RWPE1 (cell line): Measurements from ENCODE around the gene ACTN1.

Source experiments
- CTCF ChIA-PET: fragments of 350-600 bp; sonication (Branson Sonifier 250); formaldehyde crosslinking; extraction: SDS; loops from one replicate; lab custom pipeline; 2021; lab: Yijun Ruan, JAX
- POLR2A ChIA-PET: fragments of 400-600 bp; formaldehyde crosslinking; extraction: SDS; loops from one replicate; lab custom pipeline; 2020; ENCODE audit warnings: antibody characterized with exemption; ENCODE audit not compliant: low non-redundant PET; lab: Yijun Ruan, JAX
- DNase-seq: peaks from one replicate; pipeline ENCODE4 v3.0.0; 2012; ENCODE audit warnings: low spot score
- H3K27ac ChIP-seq: fragments of 450-650 bp; 2 replicates; pipeline ENCODE4 v1.5.1; 2017
- CTCF ChIP-seq: fragments of 450-650 bp; conservative IDR thresholded peaks from 2 replicates; pipeline ENCODE4 v1.5.1; 2017; ENCODE audit warnings: low read depth, mild to moderate bottlenecking

Gene ACTN1

GRCh38 chr14:68877993-68878575 is 101.0 kb downstream of the ACTN1 start:
- H3K27ac ChIP-seq: peak overlapping the region; percentile 26
- ChIA-PET POLR2A (no interaction called here), CTCF (no interaction called here)
- DNase-seq: no peak
- no peak for TF ChIP-seq CTCF

GRCh38 chr14:68876976-68877375 is 102.1 kb downstream of the ACTN1 start:
- POLR2A ChIA-PET: no interaction called here
- TF ChIP-seq CTCF: no peak
- peak overlapping the region; percentile 27 for H3K27ac ChIP-seq
- no peak for DNase-seq
- CTCF ChIA-PET: no interaction called here

- CTCF ChIA-PET: interaction anchor here (1.2 kb wide), 1 partner anchor 12 kb away, joined by 5 read pairs; no protein-coding TSS in a partner anchor
- TF ChIP-seq CTCF: no peak
- H3K27ac ChIP-seq: peak overlapping the region; percentile 13; the same call in 1 of the 2 replicates
- POLR2A ChIA-PET: no interaction called here
- no peak for DNase-seq
These were observed 104.4 kb downstream of the ACTN1 start for GRCh38 chr14:68874746-68875155.

- TF ChIP-seq CTCF: no peak
- peak; percentile 34 for DNase-seq
- no peak overlapping the region for H3K27ac ChIP-seq
- POLR2A ChIA-PET: no interaction called here
- CTCF ChIA-PET: no interaction called here
These were observed 105.7 kb downstream of the ACTN1 start for GRCh38 chr14:68873376-68873775.

GRCh38 chr14:68871392-68871791 is 107.7 kb downstream of the ACTN1 start:
- no peak for TF ChIP-seq CTCF
- H3K27ac ChIP-seq: peak overlapping the region; percentile 5
- ChIA-PET CTCF (interaction anchor here (1.2 kb wide), 1 partner anchor 8 kb away, joined by 4 read pairs; no protein-coding TSS in a partner anchor), POLR2A (no interaction called here)
- DNase-seq: no peak

GRCh38 chr14:68866991-68867533 is 112.0 kb downstream of the ACTN1 start:
- peak; percentile 20 for DNase-seq
- POLR2A ChIA-PET: no interaction called here
- TF ChIP-seq CTCF: no peak
- no peak overlapping the region for H3K27ac ChIP-seq
- CTCF ChIA-PET: interaction anchor here (0.6 to 1.3 kb wide), 3 partner anchors 240 to 492 kb away, joined by 3 to 6 read pairs (median 3); no protein-coding TSS in a partner anchor
